Rectal smooth muscle tissue (tissue), 1 donor: ENCODE data around the gene ANKS1A.

Source experiments
- H3K27ac ChIP-seq: one replicate; pipeline ENCODE4 v1.7.0; 2013; ENCODE audit warnings: low read depth, low read length, inconsistent platforms
- H3K27me3 ChIP-seq: one replicate; pipeline ENCODE4 v1.7.0; 2013; ENCODE audit warnings: low read length; ENCODE audit not compliant: control insufficient read depth, insufficient read depth
- H3K36me3 ChIP-seq: one replicate; pipeline ENCODE4 v1.7.0; 2013; ENCODE audit warnings: low read length; ENCODE audit not compliant: control insufficient read depth, insufficient read depth
- H3K4me1 ChIP-seq: one replicate; pipeline ENCODE4 v1.7.0; 2013; ENCODE audit warnings: low read length; ENCODE audit not compliant: control insufficient read depth, insufficient read depth
- H3K4me3 ChIP-seq: one replicate; pipeline ENCODE4 v1.7.0; 2013; ENCODE audit warnings: low read length
- H3K9ac ChIP-seq: one replicate; pipeline ENCODE4 v1.7.0; 2013; ENCODE audit warnings: low read length

Gene ANKS1A

GRCh38 chr6:34973547-34974248, 84.6 kb downstream of the ANKS1A start:
- H3K27me3 ChIP-seq, result no peaks in the 10 kb centered on the region
- no peak overlapping the region for H3K9ac ChIP-seq
- H3K4me3 ChIP-seq, result no peak overlapping the region
- H3K27ac ChIP-seq, result no peak overlapping the region
- no peaks in the 10 kb centered on the region for H3K36me3 ChIP-seq
- H3K4me1 ChIP-seq, result no peaks in the 10 kb centered on the region

- Histone ChIP-seq H3K27ac (no peak overlapping the region), H3K4me3 (no peak overlapping the region), H3K9ac (no peak overlapping the region), H3K4me1 (no peaks in the 10 kb centered on the region), H3K27me3 (no peaks in the 10 kb centered on the region), H3K36me3 (no peaks in the 10 kb centered on the region)
These were observed 85.2 kb downstream of the ANKS1A start for GRCh38 chr6:34974249-34974642.

GRCh38 chr6:34976239-34976638, 87.2 kb downstream of the ANKS1A start:
- H3K9ac ChIP-seq, result no peak overlapping the region
- H3K36me3 ChIP-seq, result no peaks in the 10 kb centered on the region
- H3K4me1 ChIP-seq, result no peaks in the 10 kb centered on the region
- H3K27ac ChIP-seq, result no peak overlapping the region
- no peaks in the 10 kb centered on the region for H3K27me3 ChIP-seq
- H3K4me3 ChIP-seq, result no peak overlapping the region

GRCh38 chr6:34979218-34979617, 90.2 kb downstream of the ANKS1A start:
- Histone ChIP-seq H3K36me3 (peaks cover 3% of the 10 kb centered on the region), H3K4me3 (no peak overlapping the region), H3K27me3 (no peaks in the 10 kb centered on the region), H3K4me1 (no peaks in the 10 kb centered on the region), H3K9ac (no peak overlapping the region), H3K27ac (no peak overlapping the region)

- no peak overlapping the region for H3K27ac ChIP-seq
- H3K4me1 ChIP-seq, result no peaks in the 10 kb centered on the region
- peaks cover 3% of the 10 kb centered on the region for H3K36me3 ChIP-seq
- H3K9ac ChIP-seq, result no peak overlapping the region
- H3K27me3 ChIP-seq, result no peaks in the 10 kb centered on the region
- no peak overlapping the region for H3K4me3 ChIP-seq
These were observed 90.9 kb downstream of the ANKS1A start for GRCh38 chr6:34979994-34980393.

GRCh38 chr6:34981366-34981765, 92.3 kb downstream of the ANKS1A start:
- no peaks in the 10 kb centered on the region for H3K4me1 ChIP-seq
- H3K36me3 ChIP-seq, result peaks cover 3% of the 10 kb centered on the region
- H3K27ac ChIP-seq, result no peak overlapping the region
- no peaks in the 10 kb centered on the region for H3K27me3 ChIP-seq
- no peak overlapping the region for H3K4me3 ChIP-seq
- no peak overlapping the region for H3K9ac ChIP-seq

GRCh38 chr6:34981951-34982350, 92.9 kb downstream of the ANKS1A start:
- Histone ChIP-seq H3K27me3 (no peaks in the 10 kb centered on the region), H3K27ac (no peak overlapping the region), H3K36me3 (peaks cover 3% of the 10 kb centered on the region), H3K4me3 (no peak overlapping the region), H3K4me1 (no peaks in the 10 kb centered on the region), H3K9ac (no peak overlapping the region)

GRCh38 chr6:34982424-34982852, 93.4 kb downstream of the ANKS1A start:
- H3K4me1 ChIP-seq, result no peaks in the 10 kb centered on the region
- peaks cover 3% of the 10 kb centered on the region for H3K36me3 ChIP-seq
- H3K4me3 ChIP-seq, result no peak overlapping the region
- no peak overlapping the region for H3K27ac ChIP-seq
- no peaks in the 10 kb centered on the region for H3K27me3 ChIP-seq
- no peak overlapping the region for H3K9ac ChIP-seq

GRCh38 chr6:34984416-34984815, 95.4 kb downstream of the ANKS1A start:
- Histone ChIP-seq H3K9ac (no peak overlapping the region), H3K36me3 (peaks cover 3% of the 10 kb centered on the region), H3K4me3 (no peak overlapping the region), H3K27ac (no peak overlapping the region), H3K27me3 (no peaks in the 10 kb centered on the region), H3K4me1 (no peaks in the 10 kb centered on the region)

GRCh38 chr6:34985236-34985635, 96.2 kb downstream of the ANKS1A start:
- H3K4me3 ChIP-seq, result no peak overlapping the region
- no peak overlapping the region for H3K27ac ChIP-seq
- no peaks in the 10 kb centered on the region for H3K27me3 ChIP-seq
- peaks cover 3% of the 10 kb centered on the region for H3K36me3 ChIP-seq
- H3K9ac ChIP-seq, result no peak overlapping the region
- H3K4me1 ChIP-seq, result no peaks in the 10 kb centered on the region

- no peaks in the 10 kb centered on the region for H3K27me3 ChIP-seq
- H3K36me3 ChIP-seq, result peaks cover 3% of the 10 kb centered on the region
- no peak overlapping the region for H3K27ac ChIP-seq
- no peak overlapping the region for H3K9ac ChIP-seq
- H3K4me1 ChIP-seq, result peaks cover 9% of the 10 kb centered on the region
- no peak overlapping the region for H3K4me3 ChIP-seq
These were observed 97.8 kb downstream of the ANKS1A start for GRCh38 chr6:34986845-34987246.

- no peak overlapping the region for H3K4me3 ChIP-seq
- peaks cover 9% of the 10 kb centered on the region for H3K4me1 ChIP-seq
- H3K9ac ChIP-seq, result no peak overlapping the region
- H3K27ac ChIP-seq, result no peak overlapping the region
- H3K27me3 ChIP-seq, result no peaks in the 10 kb centered on the region
- peaks cover 2% of the 10 kb centered on the region for H3K36me3 ChIP-seq
These were observed 98.5 kb downstream of the ANKS1A start for GRCh38 chr6:34987506-34987905.

GRCh38 chr6:34990971-34991560, 102.0 kb downstream of the ANKS1A start:
- Histone ChIP-seq H3K27me3 (no peaks in the 10 kb centered on the region), H3K36me3 (no peaks in the 10 kb centered on the region), H3K9ac (no peak overlapping the region), H3K27ac (peak overlapping the region; percentile 25), H3K4me3 (no peak overlapping the region), H3K4me1 (peaks cover 9% of the 10 kb centered on the region)
